Stimulated activated CD4-positive, alpha-beta T cell treated with anti-CD3 and anti-CD28 coated beads, Interleukin-15, amount 100 ng/mL, for 1 hour (primary cell): ENCODE data around the gene ANGPTL2.
"Not testable (repeated sequence)": the region's sequence is repeated elsewhere in the genome, so short reads cannot be mapped to it uniquely, and the experiment has no call there.

Experiments
- DNase-seq, 2 donors: peaks; one replicate each; pipeline ENCODE4 v3.0.0-alpha.2; 2020; ENCODE audit warnings: low read depth in 1 of 2, low spot score in 1 of 2

The ANGPTL2 gene

GRCh38 chr9:127122176-127123063 lies at the start of gene ANGPTL2:
ANGPTL2 (minus strand) TSS chr9:127122635; CDS start chr9:127108731, 13,904 bp downstream.
- DNase-seq, result no peak

- DNase-seq, result not testable (repeated sequence)
Measured at GRCh38 chr9:127171348-127171747, 48.9 kb upstream of the ANGPTL2 start.

DNA sequence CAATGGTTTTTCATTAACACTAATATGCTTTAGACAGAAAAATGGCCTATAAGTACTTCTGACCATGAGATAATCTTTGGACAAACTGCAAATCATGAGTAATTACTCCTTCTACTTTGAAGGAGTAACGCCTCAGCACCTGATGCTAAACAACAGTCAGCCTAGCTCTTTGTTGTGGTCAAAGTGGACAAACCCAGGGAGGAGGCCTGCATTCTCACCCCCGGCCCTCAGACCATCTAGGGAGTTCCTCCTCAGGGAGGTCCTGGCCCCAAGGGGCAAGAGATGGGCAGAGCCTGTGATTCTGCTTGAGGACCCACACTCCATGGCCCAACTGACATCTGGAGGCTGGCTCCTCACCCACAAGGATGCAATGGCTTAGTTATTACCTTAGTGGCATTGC lies 48.2 kb upstream of the ANGPTL2 start:
- no peak for DNase-seq

DNA sequence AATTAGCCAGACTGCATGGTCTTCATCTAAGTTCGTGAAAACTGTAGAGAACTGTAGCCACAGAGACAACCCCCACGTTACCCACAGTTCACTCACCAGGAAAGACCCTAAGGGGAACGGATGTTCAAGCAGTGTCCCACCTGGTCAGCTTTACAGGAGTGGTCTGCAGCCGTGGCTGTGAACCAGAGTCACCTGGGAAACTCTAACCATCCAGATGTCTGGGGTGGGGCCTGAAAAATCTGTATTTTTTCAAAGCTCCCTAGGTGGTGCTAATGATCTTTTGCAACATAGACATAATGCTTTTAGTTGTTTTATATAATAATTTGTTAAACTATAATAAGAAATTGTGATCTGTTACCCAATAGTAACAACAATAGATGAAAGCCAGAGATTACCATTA lies 47.7 kb upstream of the ANGPTL2 start:
- no peak for DNase-seq

- no peak for DNase-seq
Measured at GRCh38 chr9:127169575-127169883, 47.1 kb upstream of the ANGPTL2 start.

GRCh38 chr9:127168756-127169574 lies 46.5 kb upstream of the ANGPTL2 start:
- DNase-seq, result no peak

GRCh38 chr9:127167560-127168326 lies 45.3 kb upstream of the ANGPTL2 start:
- no peak for DNase-seq

DNA sequence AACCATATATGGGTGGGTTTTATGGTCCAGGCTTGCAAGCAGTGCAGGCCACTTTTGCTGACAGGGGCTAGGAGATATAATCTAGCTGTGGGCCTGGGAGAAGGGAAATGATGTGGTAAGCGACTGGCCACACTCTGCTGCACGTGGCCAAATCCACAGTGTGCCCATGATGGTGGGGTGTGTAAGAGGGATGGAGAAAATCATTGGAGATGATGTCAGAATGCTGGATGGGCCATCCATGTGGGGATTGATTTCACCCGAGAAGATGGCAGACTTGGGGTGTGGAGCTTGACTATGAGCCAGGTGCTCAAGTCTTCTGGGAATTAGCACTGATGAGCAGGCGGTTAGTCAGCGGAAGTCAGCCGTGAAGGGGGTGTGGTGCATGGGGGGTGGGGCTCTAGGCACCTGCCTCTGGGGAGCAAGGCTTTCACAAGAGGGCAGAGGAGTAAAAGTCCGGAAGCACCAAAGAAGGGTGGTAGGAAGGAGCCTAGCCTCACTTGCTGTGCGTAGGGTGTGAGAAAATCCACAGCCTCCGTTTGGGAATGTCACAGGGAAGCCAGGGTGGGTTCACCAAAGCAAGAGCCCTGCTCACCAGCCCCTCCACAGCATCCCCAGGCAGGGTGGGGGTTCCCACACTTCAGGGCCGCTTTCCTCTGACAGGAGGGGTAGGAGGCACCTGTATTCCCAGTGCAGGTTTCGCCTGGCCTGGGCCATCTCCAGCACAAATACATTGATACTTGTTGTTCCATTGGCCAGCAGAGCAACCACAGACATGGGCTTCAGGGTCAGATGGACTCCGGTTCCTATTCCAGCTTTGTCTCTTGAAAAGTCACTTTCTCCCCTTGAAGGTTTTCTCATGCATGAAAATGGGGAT lies 44.5 kb upstream of the ANGPTL2 start:
- no peak for DNase-seq

DNA sequence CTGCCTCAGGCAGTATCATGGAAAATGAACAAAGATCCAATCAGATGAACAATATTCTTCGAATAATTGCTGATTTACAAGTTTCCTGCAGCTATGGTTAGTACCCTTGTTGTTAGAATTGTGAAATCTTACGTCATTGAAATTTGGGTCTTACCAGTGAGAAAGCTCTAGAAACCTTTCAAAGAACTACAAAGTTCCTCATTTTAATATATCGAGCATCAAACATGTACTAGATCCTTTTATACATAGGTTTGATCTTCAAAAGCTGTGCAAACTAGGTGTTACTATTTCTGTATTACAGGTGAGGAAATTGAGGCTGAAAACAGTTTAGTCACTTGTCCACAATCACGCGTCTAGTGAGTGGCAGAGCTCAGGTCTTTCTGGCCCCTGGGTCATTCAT lies 43.7 kb upstream of the ANGPTL2 start:
- no peak for DNase-seq

- no peak for DNase-seq
Measured at GRCh38 chr9:127165116-127165515, 42.7 kb upstream of the ANGPTL2 start.

- no peak for DNase-seq
Measured at GRCh38 chr9:127163409-127163808, 41.0 kb upstream of the ANGPTL2 start.

- DNase-seq, result no peak
Measured at GRCh38 chr9:127162864-127163365, 40.5 kb upstream of the ANGPTL2 start.

DNA sequence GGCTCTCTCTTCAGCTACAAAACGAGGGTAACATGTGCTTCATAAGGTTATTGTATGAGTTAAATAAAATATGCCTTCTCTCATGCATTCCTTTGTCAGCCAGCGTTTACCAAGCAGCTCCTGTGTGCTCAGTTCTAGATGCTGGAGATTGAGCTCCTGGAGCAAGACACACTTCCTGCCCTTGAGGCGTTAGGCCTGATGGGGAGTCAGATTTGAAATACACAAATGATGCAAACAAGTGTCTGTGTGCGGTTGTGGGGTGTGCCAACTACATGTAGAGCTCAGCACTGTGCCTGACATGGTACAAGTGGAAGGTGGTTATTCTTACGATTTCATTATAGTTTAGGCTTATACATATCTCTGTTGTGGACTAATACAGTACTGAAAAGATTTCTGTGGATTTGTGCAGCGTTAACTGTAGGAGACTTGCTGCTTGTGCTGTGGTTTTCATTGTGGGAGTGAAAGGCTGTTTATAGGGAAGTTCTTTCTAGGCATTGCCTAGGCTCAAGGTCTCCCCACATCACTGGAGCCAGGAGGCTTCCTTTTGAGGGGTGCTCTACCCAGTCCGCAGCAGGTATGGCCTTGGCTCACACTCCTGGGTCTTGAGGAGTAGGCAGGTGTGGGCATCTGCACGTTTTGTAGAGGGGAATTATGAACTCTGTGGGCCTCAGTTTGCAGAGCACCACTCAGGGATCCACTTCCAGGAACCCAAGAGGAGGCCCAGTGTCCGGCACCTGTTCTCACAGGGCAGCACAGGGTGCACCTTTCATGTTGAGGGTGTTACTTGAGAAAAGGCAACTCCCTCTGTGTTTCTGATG lies 39.8 kb upstream of the ANGPTL2 start:
- no peak for DNase-seq

DNA sequence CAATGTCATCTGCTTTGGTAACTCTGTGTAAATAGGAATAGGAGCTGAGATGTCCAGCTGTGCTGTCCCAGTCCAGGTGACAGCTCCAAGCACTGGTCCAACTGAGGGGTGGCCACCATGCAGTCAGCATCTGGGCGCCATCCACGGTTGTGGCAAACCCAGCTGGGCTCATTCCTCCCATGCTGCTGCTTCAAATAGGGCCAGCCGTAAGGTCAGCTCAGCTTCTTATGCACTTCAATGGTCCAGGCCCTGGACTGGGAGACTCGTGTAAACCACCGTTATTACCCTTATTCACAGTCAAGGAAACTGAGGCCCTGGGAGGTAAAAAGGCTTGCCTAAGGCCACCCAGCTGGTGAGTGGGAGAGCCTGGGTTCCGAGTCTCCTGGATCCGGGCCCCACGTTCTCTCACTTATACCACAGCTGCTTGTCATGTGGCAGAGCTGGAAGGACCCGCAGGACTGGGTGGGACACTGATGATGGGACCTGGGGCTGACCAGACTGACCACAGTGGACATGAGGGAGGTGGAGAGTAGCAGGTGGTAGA lies 38.7 kb upstream of the ANGPTL2 start:
- no peak for DNase-seq

- DNase-seq, result no peak
Measured at GRCh38 chr9:127159949-127160610, 37.6 kb upstream of the ANGPTL2 start.

DNA sequence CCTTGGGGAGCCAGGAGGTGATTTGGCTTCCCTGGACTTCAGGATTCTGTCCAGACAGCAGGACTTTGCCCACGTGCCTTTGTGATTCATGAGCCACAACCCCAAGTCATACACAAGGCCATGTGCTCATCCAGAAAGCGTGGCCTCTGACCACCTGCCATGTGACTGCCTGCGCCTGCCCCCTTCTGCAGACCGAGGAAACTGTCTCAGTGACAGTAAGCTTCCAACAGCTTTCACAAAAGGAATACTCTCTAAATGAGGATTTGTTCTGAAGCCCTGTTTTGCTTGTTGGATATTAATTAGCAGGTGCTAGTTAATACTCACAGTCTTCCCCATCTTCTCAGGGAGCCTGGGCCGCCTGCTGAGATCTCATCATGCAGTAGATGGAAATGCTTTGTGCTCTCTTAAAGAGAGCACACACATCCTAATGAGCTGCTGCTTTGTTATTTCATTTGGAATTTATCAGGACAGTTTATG lies 36.9 kb upstream of the ANGPTL2 start:
- no peak for DNase-seq

DNA sequence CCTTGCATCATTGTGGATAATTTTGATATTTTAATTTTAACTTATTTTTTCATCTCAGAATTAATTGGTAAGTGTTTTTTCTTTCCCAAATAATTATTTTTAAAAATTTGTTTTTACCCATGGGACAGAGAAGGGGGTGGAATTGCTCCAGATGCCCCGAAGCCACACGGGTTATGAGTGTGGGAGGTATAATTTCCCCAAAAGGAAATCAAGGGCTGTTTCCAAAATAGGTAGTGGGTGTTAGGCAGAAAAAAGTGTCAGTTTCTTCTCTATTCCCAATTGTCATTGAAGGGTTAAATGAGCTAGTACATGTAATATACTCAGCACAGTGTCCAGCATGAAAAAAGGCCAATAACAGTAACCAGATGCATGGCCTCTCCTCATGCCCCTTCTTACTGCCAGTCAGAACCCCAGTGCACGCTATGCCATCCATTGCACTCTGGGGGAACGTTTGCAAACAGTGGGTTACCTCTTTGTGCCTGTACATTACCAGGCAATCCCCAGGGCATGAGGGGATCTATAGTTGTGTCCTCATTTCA lies 36.4 kb upstream of the ANGPTL2 start:
- no peak for DNase-seq

DNA sequence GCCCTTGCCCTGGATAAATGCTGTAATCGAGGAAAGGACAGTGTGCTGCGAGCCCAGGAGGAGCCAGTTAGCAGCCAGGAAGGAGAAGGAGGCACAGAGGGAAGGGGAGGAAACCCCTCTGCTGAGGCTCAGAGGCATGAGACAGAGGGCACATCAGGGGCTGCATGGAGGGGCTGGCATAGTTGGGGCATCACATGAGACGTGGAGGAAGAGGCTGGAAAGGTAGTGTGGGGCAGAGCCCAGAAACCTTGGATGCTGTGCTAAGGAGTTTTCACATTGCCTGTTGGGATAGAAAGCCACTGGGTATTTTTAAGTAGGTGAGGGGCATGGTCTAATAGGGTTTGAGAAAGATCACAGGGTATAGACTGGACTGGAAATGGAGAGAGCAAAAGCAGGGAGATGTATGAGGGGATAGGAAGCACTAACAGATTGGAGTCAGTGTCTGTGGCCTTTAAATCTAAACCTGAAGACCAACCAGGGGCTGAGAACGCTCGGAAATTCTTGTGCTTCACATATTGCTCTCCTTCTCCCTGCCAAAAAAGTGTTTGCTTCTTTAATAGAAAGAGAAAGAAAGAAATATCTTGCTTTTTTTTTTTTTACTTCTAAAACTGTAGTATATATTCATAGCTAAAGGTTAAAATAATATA lies 33.0 kb upstream of the ANGPTL2 start:
- no peak for DNase-seq
